HepG2 (cell line): ENCODE data around the gene MADCAM1. TPM values are rescaled to one million over a fixed set of nuclear protein-coding genes. Genes with fewer than 3 reads are reported as not detected.

Experiments
- ATAC-seq: fragments of 200-7000 bp; cut with Tn5 transposase; 3 replicates; pipeline ENCODE4 v1.9.1; 2020; ENCODE audit warnings: mild to moderate bottlenecking, moderate library complexity
- BruUV-seq: library from RNA; stranded (reverse); fragments of 400-500 nt; replicated peaks from 2 replicates; lab custom pipeline; 2021; lab: Mats Ljungman, UMichigan
- CTCF ChIA-PET: fragments of 300-600 bp; formaldehyde crosslinking; extraction: SDS; loops from one replicate; lab custom pipeline; 2021; ENCODE audit warnings: low total read pairs, inconsistent platforms, low intra/inter-chr PET ratio; lab: Yijun Ruan, JAX
- POLR2A ChIA-PET: fragments of 350-600 bp; sonication (Branson Sonifier 250); formaldehyde crosslinking; loops from one replicate; lab custom pipeline; 2020; ENCODE audit warnings: antibody characterized with exemption, inconsistent platforms; lab: Yijun Ruan, JAX
- DNase-seq: peaks from one replicate; pipeline ENCODE4 v3.0.0-alpha.2; 2015; ENCODE audit warnings: low spot score
- FAIRE-seq: peaks from 3 replicates; lab custom pipeline; 2011; peaks lifted over from hg19 to GRCh38; lab: Jason Lieb, UNC
- H2AFZ ChIP-seq: one replicate; pipeline ENCODE4 v1.6.1; 2011; ENCODE audit warnings: low read length, inconsistent platforms
- H3K27ac ChIP-seq: fragments of 300-600 bp; 3 replicates; pipeline ENCODE4 v1.8.0; 2011; ENCODE audit warnings: mixed run types, mild to moderate bottlenecking, mixed read lengths, low read length, inconsistent platforms; ENCODE audit not compliant: insufficient read depth; ENCODE audit errors: extremely low read length
- H3K27me3 ChIP-seq, 2 experiments: fragments of 200-600 bp in 1 of 2; 2 replicates in 1 of 2; 3 replicates in 1 of 2; pipeline versions ENCODE4 v1.6.0 to v1.8.0; 2011; ENCODE audit warnings: low read length in 2 of 2, mild to moderate bottlenecking in 2 of 2, moderate library complexity in 2 of 2, inconsistent platforms in 1 of 2; ENCODE audit not compliant: insufficient read depth in 2 of 2, control insufficient read depth in 1 of 2
- H3K36me3 ChIP-seq, 2 experiments: fragments of 200-600 bp in 1 of 2; replicated peaks in 1 of 2; 2 replicates in 1 of 2; 3 replicates in 1 of 2; pipeline versions ENCODE4 v1.5.1 to v1.8.0; 2011; ENCODE audit warnings: low read length in 2 of 2, inconsistent platforms in 1 of 2; ENCODE audit not compliant: insufficient read depth in 2 of 2, control insufficient read depth in 1 of 2
- H3K4me1 ChIP-seq: 2 replicates; pipeline ENCODE4 v1.5.1; 2012; ENCODE audit warnings: low read length, inconsistent platforms; ENCODE audit not compliant: insufficient read depth
- H3K4me2 ChIP-seq: 2 replicates; pipeline ENCODE4 v1.6.0; 2011; ENCODE audit warnings: low read depth, low read length, inconsistent platforms
- H3K4me3 ChIP-seq, 3 experiments: fragments of 200-600 bp in 1 of 3; sonication (generic), shearing (Covaris generic) in 1 of 3; replicated peaks in 1 of 3; 2 replicates each; pipeline ENCODE4 v1.5.1; 2011 to 2016; ENCODE audit warnings: low read length in 3 of 3, inconsistent platforms in 2 of 3, low read depth in 2 of 3, mild to moderate bottlenecking in 2 of 3, control low read depth in 1 of 3, mixed read lengths in 1 of 3; ENCODE audit not compliant: insufficient read depth in 1 of 3
- H3K79me2 ChIP-seq: one replicate; pipeline ENCODE4 v1.6.1; 2011; ENCODE audit warnings: low read length, inconsistent platforms; ENCODE audit not compliant: insufficient read depth
- H3K9ac ChIP-seq: 2 replicates; pipeline ENCODE4 v1.6.0; 2011; ENCODE audit warnings: mild to moderate bottlenecking, low read depth, low read length, inconsistent platforms; ENCODE audit not compliant: insufficient read depth
- H3K9me3 ChIP-seq: 2 replicates; pipeline ENCODE4 v1.5.1; 2012; ENCODE audit warnings: mild to moderate bottlenecking, low read length
- H4K20me1 ChIP-seq: 2 replicates; pipeline ENCODE4 v1.6.0; 2011; ENCODE audit warnings: inconsistent platforms, mild to moderate bottlenecking, low read length, moderate library complexity; ENCODE audit not compliant: insufficient read depth
- CBX1 ChIP-seq: IDR thresholded peaks from one replicate; pipeline ENCODE4 v1.6.1; 2016; ENCODE audit warnings: antibody characterized with exemption, low read depth
- CBX2 ChIP-seq, 2 experiments: fragments of 200-600 bp in 1 of 2; sonication (generic); formaldehyde crosslinking in 1 of 2; IDR thresholded peaks; 2 replicates each; pipeline versions ENCODE4 v1.7.0 to v1.8.1; 2018 to 2022; ENCODE audit warnings: low read depth in 2 of 2, low read length in 1 of 2, mild to moderate bottlenecking in 1 of 2, missing genetic modification reagents in 1 of 2
- CEBPB ChIP-seq: IDR thresholded peaks from 2 replicates; pipeline ENCODE4 v1.6.1; 2011; ENCODE audit warnings: low read depth, low read length, improper control_type of control experiment, borderline replicate concordance
- DDIT3 ChIP-seq: sonication (generic); formaldehyde crosslinking; IDR thresholded peaks from 2 replicates; pipeline ENCODE4 v1.4.0; 2020; ENCODE audit warnings: mild to moderate bottlenecking, missing genetic modification reagents
- DNMT3B ChIP-seq: conservative IDR thresholded peaks from 2 replicates; pipeline ENCODE4 v1.6.1; 2016; ENCODE audit warnings: missing biosample characterization, control low read depth
- MEIS2 ChIP-seq: sonication (generic); formaldehyde crosslinking; IDR thresholded peaks from 2 replicates; pipeline ENCODE4 v1.9.0; 2021; ENCODE audit warnings: mild to moderate bottlenecking, missing genetic modification reagents
- NFATC3 ChIP-seq: sonication (generic); formaldehyde crosslinking; IDR thresholded peaks from 2 replicates; pipeline ENCODE4 v1.5.1; 2020; ENCODE audit warnings: mild to moderate bottlenecking, missing genetic modification reagents
- PHF21A ChIP-seq: sonication (generic); formaldehyde crosslinking; IDR thresholded peaks from 2 replicates; pipeline ENCODE4 v1.5.0; 2020; ENCODE audit warnings: mild to moderate bottlenecking, missing genetic modification reagents
- POLR2A ChIP-seq, 2 experiments: IDR thresholded peaks; 2 replicates each; pipeline ENCODE4 v1.6.1; 2011; ENCODE audit warnings: low read depth in 2 of 2, low read length in 2 of 2, mild to moderate bottlenecking in 1 of 2, moderate library complexity in 1 of 2; ENCODE audit not compliant: insufficient read depth in 1 of 2
- RBM22 ChIP-seq: fragments of 200-400 bp; formaldehyde crosslinking; optimal IDR thresholded peaks from 2 replicates; pipeline ENCODE3; 2017; ENCODE audit warnings: mild to moderate bottlenecking, low read length, moderate library complexity
- RFXAP ChIP-seq: sonication (generic); formaldehyde crosslinking; IDR thresholded peaks from 2 replicates; pipeline ENCODE4 v1.4.0; 2020; ENCODE audit warnings: missing genetic modification reagents, borderline replicate concordance
- THAP11 ChIP-seq: IDR thresholded peaks from 2 replicates; pipeline ENCODE4 v1.6.1; 2016; ENCODE audit warnings: missing biosample characterization, missing genetic modification reagents
- ZNF598 ChIP-seq: sonication (generic); formaldehyde crosslinking; IDR thresholded peaks from 2 replicates; pipeline ENCODE4 v1.5.1; 2020; ENCODE audit warnings: mild to moderate bottlenecking, missing genetic modification reagents, borderline replicate concordance
- ZNF605 ChIP-seq: sonication (generic); formaldehyde crosslinking; IDR thresholded peaks from 2 replicates; pipeline ENCODE4 v1.8.0; 2022; ENCODE audit warnings: mild to moderate bottlenecking, missing genetic modification reagents
- WGBS: methylation state at CpG from one replicate; pipeline ENCODE4 v1.1.6; 2017; ENCODE audit warnings: low lambda C conversion rate; 5-methylcytosine and 5-hydroxymethylcytosine counted together
- in situ Hi-C: cut with HindIII; loops from 2 replicates; pipeline ENCODE4 v1.10.0; 2017; ENCODE audit warnings: low pct_unique_long_range_greater_than_20kb; ENCODE audit not compliant: extremely low pct_ligation_motif_present
- intact Hi-C: fragments of 100-400 bp; cut with micrococcal nuclease; formaldehyde crosslinking; loops from one replicate; pipeline ENCODE4 v1.10.0; 2022; ENCODE audit not compliant: unreplicated experiment
- polyA plus RNA-seq, 8 experiments: library from polyadenylated mRNA; depleted of rRNA in 3 of 8; stranded (reverse) in 7 of 8; unstranded in 1 of 8; fragments of >200 nt; fragmentation: Illumina TruSeq in 4 of 8; extraction: Trizol in 4 of 8; gene quantifications; 2 replicates each; pipeline versions ENCODE4 v1.2.1 to v1.2.3, GENCODE V29; 2011 to 2016; ENCODE audit warnings: low read depth in 4 of 8, missing spikeins in 1 of 8, mixed read lengths in 1 of 8; ENCODE audit not compliant: insufficient read depth in 1 of 8
- total RNA-seq, 5 experiments: library from RNA; depleted of rRNA; stranded (reverse); fragments of >200 nt; fragmentation: Illumina TruSeq; extraction: Trizol; gene quantifications; 2 replicates each; pipeline ENCODE4 v1.2.3, GENCODE V29; 2016; ENCODE audit warnings: low read depth in 1 of 5

The MADCAM1 gene
- total and polyA plus RNA-seq, 2 of the 13 experiments (the other 11 are each of a cell fraction or from before 2014, with no cell fraction given), result 0.29 to 0.33 TPM

GRCh38 chr19:465056-465816 is 31.1 kb upstream of the MADCAM1 start:
- no peaks in the 10 kb centered on the region for H3K79me2 ChIP-seq
- CTCF ChIA-PET, result no interaction called here
- no peak for ATAC-seq
- no peak overlapping the region for H2AFZ ChIP-seq
- POLR2A ChIA-PET, result no interaction called here
- no peak overlapping the region for H3K9ac ChIP-seq
- TF ChIP-seq CBX2 (IDR thresholded peaks at IDR 0.05; ENCODE audit: low read depth, low read length), result no peak
- no peak for TF ChIP-seq CBX2 (CRISPR knock-in tag; IDR thresholded peaks at IDR 0.05; ENCODE audit: low read depth)
- TF ChIP-seq NFATC3, result no peak
- TF ChIP-seq RBM22, result no peak
- no peak for TF ChIP-seq DDIT3
- TF ChIP-seq PHF21A (CRISPR knock-in tag), result no peak
- no peak for TF ChIP-seq CBX1
- TF ChIP-seq RFXAP (CRISPR knock-in tag), result no peak
- TF ChIP-seq ZNF605 (CRISPR knock-in tag), result no peak
- TF ChIP-seq POLR2A (IDR thresholded peaks at IDR 0.05; ENCODE audit: insufficient read depth in 1 of 2, low read depth in 2 of 2, low read length in 2 of 2), result no peak
- no peak for TF ChIP-seq CEBPB
- no peak for TF ChIP-seq THAP11
- TF ChIP-seq MEIS2, result no peak
- no peak for TF ChIP-seq DNMT3B (CRISPR knock-in tag)
- no peak for TF ChIP-seq ZNF598 (CRISPR knock-in tag)
- DNase-seq, result no peak
- intact Hi-C loops, result no loop called here
- peaks cover 1 to 5% of the 10 kb centered on the region in 2 experiments; a peak in 1 of 5 replicates for H3K27me3 ChIP-seq
- 38% methylated on average over 3 of the region's 3 CpGs for WGBS
- no peak overlapping the region for H3K4me2 ChIP-seq
- no peak for FAIRE-seq
- no peaks in the 10 kb centered on the region for H4K20me1 ChIP-seq
- in situ Hi-C loops, result no loop called here
- no peak overlapping the region for H3K4me3 ChIP-seq
- H3K27ac ChIP-seq, result no peak overlapping the region
- H3K9me3 ChIP-seq, result no peaks in the 10 kb centered on the region
- BruUV-seq, result no TSS peak
- H3K4me1 ChIP-seq, result peaks cover 28% of the 10 kb centered on the region
- no peaks in the 10 kb centered on the region for H3K36me3 ChIP-seq
